HCT116 (cell line): ENCODE results near the gene NEURL1.

ENCODE experiments used
- CTCF ChIP-seq, 3 experiments: fragments of 200-600 bp in 1 of 3; sonication (generic) in 1 of 3; IDR thresholded peaks in 2 of 3; conservative IDR thresholded peaks in 1 of 3; 2 replicates each; pipeline ENCODE4 v1.5.1; 2012 to 2017; ENCODE audit warnings: low read depth in 2 of 3, low read length in 2 of 3, antibody characterized with exemption in 1 of 3, borderline replicate concordance in 1 of 3, control low read depth in 1 of 3, mild to moderate bottlenecking in 1 of 3, mixed read lengths in 1 of 3, mixed run types in 1 of 3, moderate library complexity in 1 of 3; ENCODE audit not compliant: insufficient read depth in 1 of 3
- EZH2phosphoT487 ChIP-seq: fragments of 200-600 bp; IDR thresholded peaks from 2 replicates; pipeline ENCODE4 v1.6.1; 2018; ENCODE audit warnings: antibody characterized with exemption, borderline replicate concordance
- FOSL1 ChIP-seq: IDR thresholded peaks from 2 replicates; pipeline ENCODE4 v1.6.1; 2012; ENCODE audit warnings: low read depth
- POLR2A ChIP-seq: IDR thresholded peaks from 2 replicates; pipeline ENCODE4 v1.7.0; 2011; ENCODE audit warnings: borderline replicate concordance; ENCODE audit not compliant: insufficient read depth, insufficient read length; ENCODE audit errors: extremely low read depth
- POLR2AphosphoS5 ChIP-seq: IDR thresholded peaks from 2 replicates; pipeline ENCODE4 v1.6.1; 2011; ENCODE audit warnings: mild to moderate bottlenecking, low read depth, low read length, moderate library complexity
- RAD21 ChIP-seq: IDR thresholded peaks from 2 replicates; pipeline ENCODE4 v1.6.1; 2012; ENCODE audit warnings: low read depth, mild to moderate bottlenecking
- REST ChIP-seq: IDR thresholded peaks from 2 replicates; pipeline ENCODE4 v1.6.1; 2012; ENCODE audit warnings: low read depth
- SP1 ChIP-seq: IDR thresholded peaks from 2 replicates; pipeline ENCODE4 v1.6.1; 2012; ENCODE audit warnings: low read depth
- SRF ChIP-seq: IDR thresholded peaks from 2 replicates; pipeline ENCODE4 v1.6.1; 2012; ENCODE audit warnings: low read depth
- YY1 ChIP-seq: IDR thresholded peaks from 2 replicates; pipeline ENCODE4 v1.6.1; 2011; ENCODE audit warnings: low read length, low read depth, moderate library complexity, mild to moderate bottlenecking; ENCODE audit not compliant: insufficient replicate concordance; ENCODE audit errors: extremely low read depth
- ZNF274 ChIP-seq: fragments of 200-500 bp; sonication (Bioruptor generic); IDR thresholded peaks from 2 replicates; pipeline ENCODE4 v1.6.1; 2014; ENCODE audit warnings: mild to moderate bottlenecking, low read depth, low read length, inconsistent platforms

GRCh38 chr10:103555712-103556111 is 62.2 kb downstream of the NEURL1 start:
- TF ChIP-seq CTCF (IDR thresholded peaks at IDR 0.05 in 2 of 3, conservative IDR thresholded peaks at IDR 0.05 in 1 of 3; ENCODE audit: borderline replicate concordance in 1 of 3, insufficient read depth in 1 of 3, low read depth in 2 of 3, low read length in 2 of 3) (no peak), SP1 (no peak), POLR2AphosphoS5 (no peak), POLR2A (no peak), RAD21 (no peak), FOSL1 (no peak), SRF (no peak), ZNF274 (no peak), EZH2phosphoT487 (no peak), YY1 (no peak), REST (no peak)
